Activated naive CD4-positive, alpha-beta T cell (primary cell): ENCODE measurements around the gene TMEM259.

ENCODE experiments used
- DNase-seq, 4 experiments: peaks; one replicate each; lab custom pipeline; 2025; lab: John Stamatoyannopoulos, UW

Gene TMEM259

GRCh38 chr19:960601-960938 lies 60.4 kb downstream of the TMEM259 start:
- no peak for DNase-seq

- no peak for DNase-seq
Observed at GRCh38 chr19:960020-960419, 60.9 kb downstream of the TMEM259 start.
